PC-9 (cell line): Measurements from ENCODE around the gene MYO19. TPM values are rescaled to one million over a fixed set of nuclear protein-coding genes. Genes with fewer than 3 reads are reported as not detected.

Source experiments
- BruUV-seq: library from RNA; stranded (reverse); fragments of 400-500 nt; replicated peaks from 2 replicates; lab custom pipeline; 2021; lab: Mats Ljungman, UMichigan
- CTCF ChIA-PET: fragments of 300-600 bp; sonication (Branson Sonifier 250); formaldehyde crosslinking; loops from one replicate; lab custom pipeline; 2022; ENCODE audit warnings: antibody characterized with exemption; lab: Charles Lee
- POLR2A ChIA-PET: fragments of 300-600 bp; sonication (Branson Sonifier 250); formaldehyde crosslinking; loops from one replicate; lab custom pipeline; 2022; ENCODE audit warnings: antibody characterized with exemption; ENCODE audit not compliant: unreplicated experiment; lab: Charles Lee
- DNase-seq, 2 experiments: peaks; one replicate each; pipeline versions ENCODE4 v3.0.0 to v3.0.0-alpha.2; 2015 to 2022; ENCODE audit warnings: mixed read lengths in 1 of 2
- H2AFZ ChIP-seq: fragments of 200-600 bp; sonication (generic); 2 replicates; pipeline ENCODE4 v1.8.1; 2017; ENCODE audit warnings: antibody characterized with exemption
- H3F3A ChIP-seq: fragments of 200-600 bp; sonication (generic); 2 replicates; pipeline ENCODE4 v1.8.1; 2017; ENCODE audit warnings: antibody characterized with exemption, mild to moderate bottlenecking, low read depth; ENCODE audit not compliant: insufficient read depth
- H3K27ac ChIP-seq: fragments of 200-600 bp; sonication (generic); 2 replicates; pipeline ENCODE4 v1.6.1; 2016; ENCODE audit warnings: mixed run types
- H3K27me3 ChIP-seq: fragments of 200-600 bp; sonication (generic); 2 replicates; pipeline ENCODE4 v1.6.1; 2016; ENCODE audit warnings: low read depth, mixed run types; ENCODE audit not compliant: insufficient read depth
- H3K36me3 ChIP-seq: fragments of 200-600 bp; sonication (generic); 2 replicates; pipeline ENCODE4 v1.6.1; 2016; ENCODE audit warnings: low read depth, mixed run types
- H3K4me1 ChIP-seq: fragments of 200-600 bp; sonication (generic); replicated peaks from 2 replicates; pipeline ENCODE4 v1.6.1; 2016; ENCODE audit warnings: mixed run types; ENCODE audit not compliant: insufficient read depth
- H3K4me2 ChIP-seq: fragments of 200-600 bp; sonication (generic); 2 replicates; pipeline ENCODE4 v1.6.1; 2017; ENCODE audit warnings: mixed run types
- H3K4me3 ChIP-seq: fragments of 200-600 bp; sonication (generic); 2 replicates; pipeline ENCODE4 v1.6.1; 2016; ENCODE audit warnings: mixed run types
- H3K79me2 ChIP-seq: fragments of 200-600 bp; sonication (generic); 2 replicates; pipeline ENCODE4 v1.6.1; 2017; ENCODE audit warnings: low read depth, mixed run types
- H3K9me2 ChIP-seq: fragments of 200-600 bp; sonication (generic); 2 replicates; pipeline ENCODE4 v1.8.1; 2017; ENCODE audit warnings: mild to moderate bottlenecking; ENCODE audit not compliant: insufficient read depth
- H3K9me3 ChIP-seq: fragments of 200-600 bp; sonication (generic); 2 replicates; pipeline ENCODE4 v1.8.1; 2016; ENCODE audit warnings: low read depth; ENCODE audit not compliant: insufficient read depth
- H4K20me1 ChIP-seq: fragments of 200-600 bp; sonication (generic); 2 replicates; pipeline ENCODE4 v1.8.1; 2017; ENCODE audit not compliant: insufficient read depth
- CTCF ChIP-seq: fragments of 200-600 bp; sonication (generic); conservative IDR thresholded peaks from 2 replicates; pipeline ENCODE4 v1.6.1; 2017; ENCODE audit warnings: mixed run types, antibody characterized with exemption, mild to moderate bottlenecking, moderate library complexity
- EZH2 ChIP-seq: fragments of 200-600 bp; sonication (generic); IDR thresholded peaks from 2 replicates; pipeline ENCODE4 v1.8.0; 2017; ENCODE audit warnings: antibody characterized with exemption, low read depth
- intact Hi-C: fragments of 100-400 bp; cut with micrococcal nuclease; formaldehyde crosslinking; loops from one replicate; pipeline ENCODE4 v1.10.0; 2022; ENCODE audit not compliant: unreplicated experiment
- total RNA-seq: library from RNA; stranded (reverse); gene quantifications from 2 replicates; pipeline ENCODE4 v1.2.3, GENCODE V29; 2021

The MYO19 gene
- total RNA-seq, 1 experiment from 2014 or later, result 110 TPM

GRCh38 chr17:36523113-36523512 is 11.6 kb downstream of the MYO19 start:
- ChIA-PET POLR2A (no interaction called here), CTCF (no interaction called here)
- BruUV-seq, result no TSS peak
- H3K36me3 ChIP-seq, result peaks cover 31% of the 10 kb centered on the region
- TF ChIP-seq EZH2 (no peak), CTCF (no peak)
- H3K27me3 ChIP-seq, result no peaks in the 10 kb centered on the region
- H3K9me2 ChIP-seq, result no peaks in the 10 kb centered on the region
- no peak overlapping the region for H3K27ac ChIP-seq
- H3K4me1 ChIP-seq, result no peaks in the 10 kb centered on the region
- no peak for DNase-seq
- 0 out of 2 replicates have a peak, but pooled peaks cover 8% of the 10 kb centered on the region for H3F3A ChIP-seq
- H4K20me1 ChIP-seq, result no peaks in the 10 kb centered on the region
- no peak overlapping the region for H3K4me3 ChIP-seq
- H2AFZ ChIP-seq, result no peak overlapping the region
- H3K79me2 ChIP-seq, result no peaks in the 10 kb centered on the region
- intact Hi-C loops, result no loop called here
- H3K9me3 ChIP-seq, result no peaks in the 10 kb centered on the region
- H3K4me2 ChIP-seq, result no peak overlapping the region

GRCh38 chr17:36515837-36516236 is 18.8 kb downstream of the MYO19 start:
- no peaks in the 10 kb centered on the region for H3K4me1 ChIP-seq
- no peak for DNase-seq
- BruUV-seq, result no TSS peak
- H2AFZ ChIP-seq, result no peak overlapping the region
- H3K9me3 ChIP-seq, result no peaks in the 10 kb centered on the region
- no peaks in the 10 kb centered on the region for H3K79me2 ChIP-seq
- peaks cover 17% of the 10 kb centered on the region for H3K36me3 ChIP-seq
- H4K20me1 ChIP-seq, result no peaks in the 10 kb centered on the region
- H3F3A ChIP-seq, result no peaks in the 10 kb centered on the region
- ChIA-PET CTCF (no interaction called here), POLR2A (no interaction called here)
- H3K4me3 ChIP-seq, result no peak overlapping the region
- H3K27ac ChIP-seq, result no peak overlapping the region
- no peak for TF ChIP-seq CTCF
- TF ChIP-seq EZH2, result no peak
- H3K27me3 ChIP-seq, result no peaks in the 10 kb centered on the region
- H3K4me2 ChIP-seq, result no peak overlapping the region
- intact Hi-C loops, result no loop called here
- no peaks in the 10 kb centered on the region for H3K9me2 ChIP-seq

GRCh38 chr17:36514856-36515255 is 19.8 kb downstream of the MYO19 start:
- ChIA-PET POLR2A (no interaction called here), CTCF (interaction anchor here (0.6 kb wide), 1 partner anchor 14 kb away, joined by 5 read pairs; no protein-coding TSS in a partner anchor)
- Histone ChIP-seq H4K20me1 (no peaks in the 10 kb centered on the region), H3K4me1 (no peaks in the 10 kb centered on the region), H3K27me3 (no peaks in the 10 kb centered on the region), H3K79me2 (no peaks in the 10 kb centered on the region), H3K27ac (no peak overlapping the region), H3K9me2 (no peaks in the 10 kb centered on the region), H3K4me3 (no peak overlapping the region), H3K4me2 (no peak overlapping the region), H3F3A (no peaks in the 10 kb centered on the region), H2AFZ (no peak overlapping the region), H3K36me3 (peaks cover 8% of the 10 kb centered on the region; the same call in 1 of the 2 replicates), H3K9me3 (no peaks in the 10 kb centered on the region)
- no peak for DNase-seq
- no peak for TF ChIP-seq EZH2
- no peak for TF ChIP-seq CTCF
- BruUV-seq, result no TSS peak
- intact Hi-C loops, result no loop called here
